Measurements from ENCODE around the gene COL18A1. TPM values are rescaled to one million over a fixed set of nuclear protein-coding genes. Genes with fewer than 3 reads are reported as not detected.

COL18A1 gene
- total and polyA plus RNA-seq, 9 of the 15 experiments (the other 6 are each of a cell fraction or from before 2014, with no cell fraction given) = 0.14 to 16.4 (median 2.0) TPM

DNA sequence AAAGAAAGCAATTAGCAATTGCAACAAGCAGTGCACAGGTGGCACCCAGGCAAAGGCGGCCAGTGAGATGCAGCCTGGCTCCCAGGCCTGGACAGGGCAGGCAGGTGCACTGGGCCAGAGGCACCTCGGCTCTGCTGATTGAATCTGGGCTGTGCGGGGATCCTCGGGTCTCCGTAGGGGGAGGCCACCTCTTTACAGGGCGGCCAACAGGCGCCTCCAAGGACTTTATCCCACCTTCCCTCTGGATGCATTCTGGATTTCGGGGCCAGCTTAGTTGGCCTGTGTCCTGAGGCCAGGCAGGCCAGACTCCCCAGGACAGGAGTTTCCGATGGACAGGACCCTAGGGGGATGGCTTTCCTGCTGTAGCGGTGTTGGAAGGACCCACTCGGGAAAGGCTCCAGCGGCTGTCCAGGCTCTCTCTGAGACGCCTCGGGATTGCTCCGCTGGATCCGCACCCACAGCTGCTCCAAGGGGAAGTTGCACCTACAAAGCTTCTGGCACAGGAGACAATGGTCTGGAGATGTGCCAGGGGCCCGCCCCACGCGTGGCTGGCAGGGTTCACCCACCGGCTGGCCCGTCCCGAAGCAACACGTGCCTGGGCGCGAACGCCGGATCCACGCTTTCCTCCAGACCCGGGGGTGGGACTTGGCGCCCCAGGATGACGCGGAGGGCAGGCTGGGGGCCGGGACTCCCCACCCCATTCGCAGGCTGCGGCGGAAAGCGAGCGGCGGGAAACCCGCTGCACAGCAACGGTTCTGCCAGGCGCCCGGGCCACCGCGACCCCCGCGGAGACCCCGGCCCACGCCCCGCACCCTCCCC is 136.5 kb downstream of the COL18A1 start (continued):
- TF ChIP-seq, protein P1, sequence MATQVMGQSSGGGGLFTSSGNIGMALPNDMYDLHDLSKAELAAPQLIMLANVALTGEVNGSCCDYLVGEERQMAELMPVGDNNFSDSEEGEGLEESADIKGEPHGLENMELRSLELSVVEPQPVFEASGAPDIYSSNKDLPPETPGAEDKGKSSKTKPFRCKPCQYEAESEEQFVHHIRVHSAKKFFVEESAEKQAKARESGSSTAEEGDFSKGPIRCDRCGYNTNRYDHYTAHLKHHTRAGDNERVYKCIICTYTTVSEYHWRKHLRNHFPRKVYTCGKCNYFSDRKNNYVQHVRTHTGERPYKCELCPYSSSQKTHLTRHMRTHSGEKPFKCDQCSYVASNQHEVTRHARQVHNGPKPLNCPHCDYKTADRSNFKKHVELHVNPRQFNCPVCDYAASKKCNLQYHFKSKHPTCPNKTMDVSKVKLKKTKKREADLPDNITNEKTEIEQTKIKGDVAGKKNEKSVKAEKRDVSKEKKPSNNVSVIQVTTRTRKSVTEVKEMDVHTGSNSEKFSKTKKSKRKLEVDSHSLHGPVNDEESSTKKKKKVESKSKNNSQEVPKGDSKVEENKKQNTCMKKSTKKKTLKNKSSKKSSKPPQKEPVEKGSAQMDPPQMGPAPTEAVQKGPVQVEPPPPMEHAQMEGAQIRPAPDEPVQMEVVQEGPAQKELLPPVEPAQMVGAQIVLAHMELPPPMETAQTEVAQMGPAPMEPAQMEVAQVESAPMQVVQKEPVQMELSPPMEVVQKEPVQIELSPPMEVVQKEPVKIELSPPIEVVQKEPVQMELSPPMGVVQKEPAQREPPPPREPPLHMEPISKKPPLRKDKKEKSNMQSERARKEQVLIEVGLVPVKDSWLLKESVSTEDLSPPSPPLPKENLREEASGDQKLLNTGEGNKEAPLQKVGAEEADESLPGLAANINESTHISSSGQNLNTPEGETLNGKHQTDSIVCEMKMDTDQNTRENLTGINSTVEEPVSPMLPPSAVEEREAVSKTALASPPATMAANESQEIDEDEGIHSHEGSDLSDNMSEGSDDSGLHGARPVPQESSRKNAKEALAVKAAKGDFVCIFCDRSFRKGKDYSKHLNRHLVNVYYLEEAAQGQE (IDR thresholded peaks at IDR 0.05; ENCODE audit: borderline replicate concordance) = no peak
- TF ChIP-seq, protein P1 (CRISPR knock-in tag; IDR thresholded peaks at IDR 0.05; ENCODE audit: low read depth) = no peak
- TF ChIP-seq CREM (IDR thresholded peaks at IDR 0.05; ENCODE audit: low read depth) (peak; percentile 98), CXXC5 (CRISPR knock-in tag; IDR thresholded peaks at IDR 0.05) (peak; percentile 73), LCOR (CRISPR knock-in tag; IDR thresholded peaks at IDR 0.05) (no peak), SOX6 (IDR thresholded peaks at IDR 0.05) (peak; percentile 31; the same call in 1 of the 2 replicates), ZNF224 (CRISPR knock-in tag; IDR thresholded peaks at IDR 0.05) (no peak), RAD21 (CRISPR knock-in tag; conservative IDR thresholded peaks at IDR 0.05 in 1 of 2, IDR thresholded peaks at IDR 0.05 in 1 of 2) (no peak), RNF2 (IDR thresholded peaks at IDR 0.05) (no peak), ZNF785 (CRISPR knock-in tag; IDR thresholded peaks at IDR 0.05) (no peak), HMG20B (CRISPR knock-in tag; IDR thresholded peaks at IDR 0.05) (no peak)
- TF ChIP-seq, protein P2, sequence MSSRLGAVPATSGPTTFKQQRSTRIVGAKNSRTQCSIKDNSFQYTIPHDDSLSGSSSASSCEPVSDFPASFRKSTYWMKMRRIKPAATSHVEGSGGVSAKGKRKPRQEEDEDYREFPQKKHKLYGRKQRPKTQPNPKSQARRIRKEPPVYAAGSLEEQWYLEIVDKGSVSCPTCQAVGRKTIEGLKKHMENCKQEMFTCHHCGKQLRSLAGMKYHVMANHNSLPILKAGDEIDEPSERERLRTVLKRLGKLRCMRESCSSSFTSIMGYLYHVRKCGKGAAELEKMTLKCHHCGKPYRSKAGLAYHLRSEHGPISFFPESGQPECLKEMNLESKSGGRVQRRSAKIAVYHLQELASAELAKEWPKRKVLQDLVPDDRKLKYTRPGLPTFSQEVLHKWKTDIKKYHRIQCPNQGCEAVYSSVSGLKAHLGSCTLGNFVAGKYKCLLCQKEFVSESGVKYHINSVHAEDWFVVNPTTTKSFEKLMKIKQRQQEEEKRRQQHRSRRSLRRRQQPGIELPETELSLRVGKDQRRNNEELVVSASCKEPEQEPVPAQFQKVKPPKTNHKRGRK (tag; IDR thresholded peaks at IDR 0.05) = no peak
- TF ChIP-seq, protein P3, sequence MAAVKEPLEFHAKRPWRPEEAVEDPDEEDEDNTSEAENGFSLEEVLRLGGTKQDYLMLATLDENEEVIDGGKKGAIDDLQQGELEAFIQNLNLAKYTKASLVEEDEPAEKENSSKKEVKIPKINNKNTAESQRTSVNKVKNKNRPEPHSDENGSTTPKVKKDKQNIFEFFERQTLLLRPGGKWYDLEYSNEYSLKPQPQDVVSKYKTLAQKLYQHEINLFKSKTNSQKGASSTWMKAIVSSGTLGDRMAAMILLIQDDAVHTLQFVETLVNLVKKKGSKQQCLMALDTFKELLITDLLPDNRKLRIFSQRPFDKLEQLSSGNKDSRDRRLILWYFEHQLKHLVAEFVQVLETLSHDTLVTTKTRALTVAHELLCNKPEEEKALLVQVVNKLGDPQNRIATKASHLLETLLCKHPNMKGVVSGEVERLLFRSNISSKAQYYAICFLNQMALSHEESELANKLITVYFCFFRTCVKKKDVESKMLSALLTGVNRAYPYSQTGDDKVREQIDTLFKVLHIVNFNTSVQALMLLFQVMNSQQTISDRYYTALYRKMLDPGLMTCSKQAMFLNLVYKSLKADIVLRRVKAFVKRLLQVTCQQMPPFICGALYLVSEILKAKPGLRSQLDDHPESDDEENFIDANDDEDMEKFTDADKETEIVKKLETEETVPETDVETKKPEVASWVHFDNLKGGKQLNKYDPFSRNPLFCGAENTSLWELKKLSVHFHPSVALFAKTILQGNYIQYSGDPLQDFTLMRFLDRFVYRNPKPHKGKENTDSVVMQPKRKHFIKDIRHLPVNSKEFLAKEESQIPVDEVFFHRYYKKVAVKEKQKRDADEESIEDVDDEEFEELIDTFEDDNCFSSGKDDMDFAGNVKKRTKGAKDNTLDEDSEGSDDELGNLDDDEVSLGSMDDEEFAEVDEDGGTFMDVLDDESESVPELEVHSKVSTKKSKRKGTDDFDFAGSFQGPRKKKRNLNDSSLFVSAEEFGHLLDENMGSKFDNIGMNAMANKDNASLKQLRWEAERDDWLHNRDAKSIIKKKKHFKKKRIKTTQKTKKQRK (IDR thresholded peaks at IDR 0.05; ENCODE audit: borderline replicate concordance, low read depth, low read length) = no peak
